ENCODE measurements around the gene AFM.
"Not testable (repeated sequence)": the region's sequence is repeated elsewhere in the genome, so short reads cannot be mapped to it uniquely, and the experiment has no call there.

The AFM gene

DNA sequence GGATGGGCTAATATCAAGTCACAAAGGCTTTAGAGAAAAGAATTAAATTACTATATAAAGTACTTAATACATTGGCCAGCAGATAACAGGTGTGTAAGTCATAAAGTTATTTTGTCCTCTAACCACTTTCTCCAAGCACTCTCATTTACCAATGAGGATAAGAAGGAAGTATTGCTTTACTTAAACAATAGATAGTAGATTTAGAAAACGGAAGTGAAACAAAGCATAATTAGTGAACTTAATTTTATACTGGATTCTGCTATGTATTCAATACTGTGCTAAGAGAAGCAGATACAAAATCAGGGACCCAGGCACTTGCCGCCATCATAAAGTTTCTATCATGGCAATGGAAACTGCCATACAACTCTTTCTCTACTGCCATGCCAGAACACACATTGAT lies 24.0 kb downstream of the AFM start:
- DNase-seq (ENCODE audit: low spot score), result no peak

DNA sequence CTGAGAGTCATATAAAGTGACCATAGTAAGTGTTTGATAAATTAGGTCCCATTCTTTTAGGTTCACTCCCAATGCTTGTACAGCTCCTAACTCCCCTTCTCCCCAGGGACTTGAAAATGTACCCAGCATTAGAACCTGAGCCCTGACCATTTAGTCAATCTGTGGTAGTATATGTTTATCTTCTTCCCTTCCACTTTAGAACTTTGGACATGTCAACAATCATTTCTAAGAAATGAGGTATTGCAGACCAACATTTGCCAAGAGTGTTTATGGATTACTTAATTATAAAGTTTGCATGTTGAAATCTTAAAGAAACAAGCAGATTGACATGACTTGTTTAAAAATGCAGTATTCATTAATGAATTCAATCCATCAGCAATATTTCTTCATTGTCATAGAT lies 26.0 kb downstream of the AFM start:
- no peak for DNase-seq (ENCODE audit: low spot score)

DNA sequence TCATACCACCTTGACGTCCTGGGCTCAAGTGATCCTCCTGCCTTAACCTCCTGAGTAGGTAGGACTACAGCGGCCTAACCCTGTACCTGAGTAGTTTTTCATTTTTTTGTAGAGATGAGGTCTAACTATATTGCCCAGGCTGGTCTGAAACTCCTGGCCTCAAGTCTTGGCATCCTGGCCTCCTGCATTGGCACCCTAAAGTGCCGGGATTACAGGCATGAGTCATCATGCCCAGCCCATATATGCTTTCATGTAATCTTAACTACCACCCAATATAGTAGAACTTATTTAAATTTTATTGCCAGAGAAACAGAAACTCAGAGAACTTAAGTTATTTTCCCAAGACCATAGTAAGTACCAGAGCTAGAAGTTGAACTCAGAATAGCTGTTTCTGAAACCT lies 27.1 kb downstream of the AFM start:
- no peak for DNase-seq (ENCODE audit: low spot score)

DNA sequence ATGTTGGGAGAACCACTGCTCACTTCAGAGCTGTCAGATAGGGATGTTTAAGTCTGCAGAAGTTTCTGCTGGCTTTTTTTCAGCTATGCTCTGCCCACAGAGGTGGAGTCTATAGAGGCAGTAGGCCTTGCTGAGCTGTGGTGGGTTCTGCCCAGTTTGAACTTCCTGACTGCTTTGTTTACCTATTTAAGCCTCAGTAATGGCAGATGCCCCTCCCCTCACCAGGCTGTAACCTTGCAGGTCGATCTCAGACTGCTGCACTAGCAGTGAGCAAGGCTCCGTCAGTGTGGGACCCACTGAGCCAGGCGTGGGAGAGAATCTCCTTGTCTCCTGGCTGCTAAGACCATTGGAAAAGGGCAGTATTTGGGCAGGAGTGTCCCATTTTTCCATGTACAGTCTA lies 36.8 kb downstream of the AFM start:
- no peak for DNase-seq (ENCODE audit: low spot score)

DNA sequence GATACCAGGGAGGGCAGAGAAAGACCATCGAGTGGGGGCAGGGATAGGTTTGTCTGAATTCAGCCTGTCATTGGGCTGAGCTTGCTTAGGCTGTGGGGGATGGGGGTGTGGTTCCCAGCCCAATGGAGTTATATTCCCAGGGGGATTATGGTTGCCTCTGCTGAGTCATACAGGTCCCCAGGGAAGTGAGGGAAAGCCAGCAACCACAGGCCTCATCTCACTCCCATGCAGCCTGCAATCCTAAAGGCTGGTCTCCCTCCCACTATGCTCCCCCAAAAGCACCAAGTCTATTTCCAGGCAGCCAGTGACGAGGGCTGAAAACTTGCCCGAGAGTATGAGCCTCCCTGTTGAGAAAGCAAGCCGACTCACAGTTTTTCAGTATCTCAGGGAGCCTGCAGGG lies 39.3 kb downstream of the AFM start:
- no peak for DNase-seq (ENCODE audit: low spot score)

DNA sequence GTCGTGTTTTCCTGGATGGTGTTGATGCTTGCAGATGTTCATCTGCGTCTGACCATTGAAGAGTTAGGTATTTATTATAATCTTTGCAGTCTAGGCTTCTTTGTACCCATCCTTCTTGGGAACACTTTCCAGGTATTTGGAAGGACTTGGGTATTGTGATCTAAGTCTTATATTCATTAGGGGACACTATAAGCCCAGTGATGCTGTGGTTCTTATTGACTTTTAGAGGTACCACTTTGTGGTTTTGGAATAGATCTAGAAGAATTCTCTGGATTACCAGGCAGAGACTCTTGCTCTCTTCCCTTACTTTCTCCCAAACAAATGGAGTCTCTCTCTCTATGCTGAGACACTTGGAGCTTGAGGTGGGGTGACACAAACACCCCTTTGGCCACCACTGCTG lies 41.6 kb downstream of the AFM start:
- DNase-seq (ENCODE audit: low spot score), result no peak

DNA sequence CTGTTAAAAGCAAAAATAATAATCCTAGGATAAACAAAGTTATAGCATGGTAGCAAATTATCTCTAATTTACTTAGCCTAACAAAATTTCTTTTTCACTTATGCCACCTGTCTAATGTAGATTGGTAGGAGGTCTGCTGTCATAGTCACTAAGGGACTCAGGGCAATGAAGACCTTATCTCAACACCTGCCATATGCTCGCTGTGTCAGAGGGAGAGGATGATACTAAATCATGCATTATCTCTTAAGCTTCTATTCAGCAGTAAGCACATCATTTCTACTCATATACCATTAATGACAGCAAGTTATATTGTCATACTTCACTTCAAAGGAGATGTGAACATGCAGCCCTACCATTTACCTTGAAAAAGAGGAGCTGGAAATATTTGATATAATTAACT lies 44.1 kb downstream of the AFM start:
- no peak for DNase-seq (ENCODE audit: low spot score)

DNA sequence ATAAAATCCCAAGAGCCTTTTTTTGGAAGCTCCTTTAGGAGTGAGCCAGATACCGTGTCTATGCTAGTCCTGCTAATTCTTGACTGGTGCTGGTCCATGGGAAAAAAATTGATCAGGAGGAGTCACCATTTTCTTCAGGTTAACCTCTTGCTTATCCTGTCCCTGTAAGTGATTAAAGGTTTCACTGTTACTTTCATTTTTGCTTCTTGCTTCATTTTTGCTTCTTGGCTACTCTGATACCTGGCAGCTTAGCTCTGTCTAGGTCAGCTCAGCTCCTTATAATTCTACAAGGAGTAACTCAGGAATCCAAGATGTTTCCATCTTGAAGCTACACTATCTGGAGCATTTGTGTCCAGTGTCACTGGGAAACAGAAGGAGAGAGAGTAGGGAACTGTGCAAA lies 45.7 kb downstream of the AFM start:
- no peak for DNase-seq (ENCODE audit: low spot score)

DNA sequence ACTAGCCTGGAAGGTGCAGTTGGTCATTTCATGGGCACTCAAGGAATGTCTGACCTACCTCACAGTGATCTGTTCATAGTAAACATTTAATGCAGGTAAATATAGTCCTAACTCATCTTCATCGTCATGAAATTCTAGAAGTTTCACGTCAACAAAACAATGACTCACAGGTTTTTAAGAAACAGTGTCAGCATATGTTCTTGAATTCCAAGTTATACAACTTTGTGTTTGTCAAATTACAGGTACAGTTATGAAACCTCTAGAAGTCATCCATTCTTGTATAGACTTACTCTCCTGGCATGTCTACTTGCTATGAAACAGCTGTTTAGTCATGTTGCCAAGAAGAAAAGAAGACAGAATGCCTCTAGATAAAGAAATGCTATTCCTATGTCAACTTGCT lies 46.6 kb downstream of the AFM start:
- DNase-seq (ENCODE audit: low spot score), result no peak

DNA sequence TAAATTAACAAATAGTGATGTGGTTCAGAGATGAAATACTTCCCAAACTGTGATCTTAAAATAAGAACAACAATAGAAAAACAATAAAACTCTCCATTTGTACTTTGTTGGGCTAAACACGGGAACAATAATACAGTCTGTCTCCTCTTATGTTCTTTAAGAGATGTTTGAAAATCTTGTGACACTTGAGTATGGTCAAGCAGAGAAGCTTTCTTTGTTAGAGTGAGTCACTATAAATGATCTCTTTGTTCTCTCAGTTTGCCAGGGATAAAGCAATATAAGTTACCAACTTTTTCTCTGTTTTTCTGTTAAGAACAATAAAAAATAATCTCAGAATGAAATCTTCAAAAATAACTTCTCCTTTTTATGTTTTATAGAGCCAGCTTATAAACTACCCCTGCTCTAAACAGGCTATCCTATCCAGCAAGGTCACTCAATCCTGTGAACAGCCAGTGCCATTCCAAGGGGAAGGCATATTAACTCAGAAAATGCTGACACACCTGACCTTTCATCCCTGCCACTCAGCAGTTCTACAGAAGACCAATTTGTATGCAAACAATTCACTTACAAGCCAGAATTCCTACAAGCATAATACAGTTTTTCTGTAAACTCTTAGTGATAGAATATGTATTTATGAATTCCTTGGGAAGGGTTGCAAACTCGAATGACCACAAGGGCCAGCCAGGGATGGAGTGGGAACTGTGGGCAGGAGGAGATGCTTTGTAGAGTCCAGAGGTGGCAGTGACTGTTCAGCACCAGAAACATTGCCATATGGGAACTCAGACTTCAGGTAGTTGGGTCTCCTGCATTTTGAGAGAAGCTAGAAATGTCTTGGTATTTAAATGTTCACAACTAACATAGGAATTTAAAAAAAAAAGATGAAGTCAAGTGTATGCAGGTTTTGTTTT lies 52.2 kb downstream of the AFM start:
- DNase-seq (ENCODE audit: low spot score), result no peak

DNA sequence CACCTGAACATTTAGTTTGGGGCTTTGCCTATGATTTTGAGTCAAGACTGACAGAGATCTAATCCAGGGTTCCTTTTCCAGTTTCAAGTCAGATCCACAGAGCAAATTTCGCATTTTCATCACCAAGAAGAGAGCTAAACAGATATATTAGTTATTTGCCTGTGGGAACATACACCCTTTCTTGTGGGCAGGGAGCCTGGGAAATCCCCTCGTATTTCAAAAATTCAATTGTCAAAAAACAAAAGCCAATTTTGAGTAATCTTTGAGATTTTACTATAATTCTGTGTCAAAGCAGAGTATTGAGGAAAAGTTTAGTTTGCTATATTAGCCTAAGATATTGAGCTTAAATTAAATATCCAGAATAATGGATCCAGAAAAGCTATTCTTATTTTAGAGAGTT lies 56.6 kb downstream of the AFM start:
- no peak for DNase-seq (ENCODE audit: low spot score)

DNA sequence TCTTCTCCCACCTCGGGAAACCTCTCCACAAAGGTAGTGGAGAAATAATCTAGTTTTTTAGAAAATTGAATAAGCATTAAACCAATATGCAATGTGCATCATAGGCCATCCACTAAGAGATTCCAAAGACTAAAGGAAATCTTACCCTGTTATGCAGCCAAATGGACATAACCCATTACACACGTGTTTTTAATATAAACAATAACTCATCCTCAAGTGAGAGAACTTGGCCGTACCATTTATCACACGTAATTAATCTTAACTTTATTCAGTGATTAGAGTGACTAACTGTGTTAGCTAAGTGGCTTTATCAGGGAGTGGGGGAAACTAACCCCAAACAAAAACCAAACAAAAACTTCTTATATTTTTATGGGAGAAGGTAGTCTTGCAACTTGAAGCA lies 57.8 kb downstream of the AFM start:
- no peak for DNase-seq (ENCODE audit: low spot score)

DNA sequence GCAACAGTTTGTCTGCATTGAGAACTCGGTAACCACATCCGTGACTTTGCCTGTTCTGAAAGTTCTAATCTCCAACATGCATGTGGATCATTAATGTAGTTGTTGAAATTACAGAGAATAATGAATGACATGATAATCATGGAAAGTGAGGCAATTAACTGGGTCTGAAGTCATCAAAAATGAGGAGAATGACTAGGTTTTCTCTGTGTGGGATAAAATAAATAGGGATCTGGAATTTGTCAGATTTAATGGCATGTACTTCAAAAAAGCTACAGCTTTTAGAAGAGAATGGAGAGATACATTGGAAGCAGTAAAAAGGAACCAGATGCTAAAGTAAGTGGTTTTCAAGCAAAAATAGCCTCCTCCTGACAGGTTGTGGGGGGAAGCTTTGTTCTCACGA lies 59.3 kb downstream of the AFM start:
- no peak for DNase-seq (ENCODE audit: low spot score)

DNA sequence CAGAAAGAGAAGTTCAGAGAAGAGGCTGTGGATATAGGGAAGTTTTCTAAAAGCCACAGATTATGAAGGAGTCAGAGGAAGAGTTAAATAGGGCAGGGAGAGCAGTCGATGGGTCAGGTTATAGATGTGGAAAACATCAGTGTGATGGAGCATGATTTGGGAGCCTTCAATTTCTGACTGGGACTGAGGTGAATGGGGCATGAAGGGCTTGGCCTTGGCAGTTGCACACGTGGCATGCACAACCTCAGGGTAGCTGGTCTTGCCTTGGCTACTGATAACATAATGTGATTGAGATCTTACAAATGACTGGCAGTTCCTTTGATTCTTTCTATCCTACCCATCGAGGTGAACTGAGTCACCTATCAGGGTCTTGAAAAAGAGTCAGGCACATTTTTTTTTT lies 59.7 kb downstream of the AFM start:
- DNase-seq (ENCODE audit: low spot score), result no peak

DNA sequence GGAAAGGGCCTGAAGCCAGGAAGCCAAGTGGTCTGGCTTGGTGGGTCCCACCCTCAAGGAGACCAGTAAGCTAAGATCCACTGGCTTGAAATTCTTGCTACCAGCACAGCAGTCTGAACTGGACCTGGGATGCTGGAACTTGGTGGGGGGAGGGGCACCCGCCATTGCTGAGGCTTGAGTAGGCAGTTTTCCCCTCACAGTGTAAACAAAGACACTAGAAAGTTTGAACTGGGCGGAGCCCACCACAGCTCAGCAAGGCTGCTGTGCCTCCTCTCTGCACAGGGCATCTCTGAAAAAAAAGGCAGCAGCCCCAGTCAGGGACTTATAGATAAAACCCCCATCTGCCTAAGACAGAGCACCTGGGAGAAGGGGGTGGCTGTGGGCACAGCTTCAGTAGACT lies 63.1 kb downstream of the AFM start:
- no peak for DNase-seq (ENCODE audit: low spot score)

DNA sequence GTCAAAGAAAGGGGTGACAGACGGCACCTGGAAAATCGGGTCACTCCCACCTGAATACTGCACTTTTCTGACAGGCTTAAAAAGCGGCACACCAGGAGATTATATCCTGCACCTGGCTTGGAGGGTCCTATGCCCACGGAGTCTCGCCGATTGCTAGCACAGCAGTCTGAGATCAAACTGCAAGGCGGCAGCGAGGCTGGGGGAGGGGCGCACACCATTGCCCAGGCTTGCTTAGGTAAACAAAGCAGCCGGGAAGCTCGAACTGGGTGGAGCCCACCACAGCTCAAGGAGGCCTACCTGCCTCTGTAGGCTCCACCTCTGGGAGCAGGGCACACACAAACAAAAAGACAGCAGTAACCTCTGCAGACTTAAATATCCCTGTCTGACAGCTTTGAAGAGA lies 69.3 kb downstream of the AFM start:
- not testable (repeated sequence) for DNase-seq (ENCODE audit: low spot score)

All from Ammon's horn (tissue), 1 donor.